Activated naive CD4-positive, alpha-beta T cell treated with anti-CD3 and anti-CD28 coated beads, Interleukin-2, amount 50 U/mL, for 24 hours (primary cell): ENCODE data around the gene ZCRB1.
A peak's percentile ranks its signal among the peaks of the same experiment; 100 is the strongest.
"Not testable (repeated sequence)": the region's sequence is repeated elsewhere in the genome, so short reads cannot be mapped to it uniquely, and the experiment has no call there.

Source experiments
- H3K27ac Mint-ChIP-seq: one replicate; pipeline ENCODE4 v1.8.0; 2021; ENCODE audit warnings: mild to moderate bottlenecking, mixed read lengths
- H3K27me3 Mint-ChIP-seq: one replicate; pipeline ENCODE4 v1.8.0; 2021; ENCODE audit warnings: mixed read lengths
- H3K36me3 Mint-ChIP-seq: one replicate; pipeline ENCODE4 v1.8.0; 2021; ENCODE audit warnings: mixed read lengths
- H3K4me1 Mint-ChIP-seq: one replicate; pipeline ENCODE4 v1.8.0; 2021; ENCODE audit warnings: mixed read lengths
- H3K4me3 Mint-ChIP-seq: one replicate; pipeline ENCODE4 v1.8.0; 2021; ENCODE audit warnings: mild to moderate bottlenecking, mixed read lengths
- H3K9me3 Mint-ChIP-seq: one replicate; pipeline ENCODE4 v1.8.0; 2021; ENCODE audit warnings: mixed read lengths

The ZCRB1 gene

GRCh38 chr12:42325653-42326474 is at the start of gene ZCRB1, which contains the start of gene PPHLN1:
ZCRB1 (minus strand) TSS chr12:42326094; CDS start chr12:42324102, 1,992 bp downstream.
PPHLN1 (plus strand) TSS chr12:42326167; CDS start chr12:42335903, 9,736 bp downstream.
- no peaks in the 10 kb centered on the region for H3K27me3 Mint-ChIP-seq
- peaks cover 52% of the 10 kb centered on the region for H3K4me1 Mint-ChIP-seq
- peak within 1 kb of the TSS; percentile 98 for H3K27ac Mint-ChIP-seq
- H3K9me3 Mint-ChIP-seq = no peaks in the 10 kb centered on the region
- peaks cover 7% of the 10 kb centered on the region for H3K36me3 Mint-ChIP-seq
- peak within 1 kb of the TSS; percentile 96 for H3K4me3 Mint-ChIP-seq

GRCh38 chr12:42373669-42374068 is 47.8 kb upstream of the ZCRB1 start:
- no peak overlapping the region for H3K27ac Mint-ChIP-seq
- peaks cover 28% of the 10 kb centered on the region for H3K4me1 Mint-ChIP-seq
- no peaks in the 10 kb centered on the region for H3K27me3 Mint-ChIP-seq
- no peak overlapping the region for H3K4me3 Mint-ChIP-seq
- H3K9me3 Mint-ChIP-seq = no peaks in the 10 kb centered on the region
- peaks cover 6% of the 10 kb centered on the region for H3K36me3 Mint-ChIP-seq

- Mint-ChIP-seq H3K4me1 (peaks cover 24% of the 10 kb centered on the region), H3K4me3 (no peak overlapping the region), H3K9me3 (no peaks in the 10 kb centered on the region), H3K36me3 (peaks cover 4% of the 10 kb centered on the region), H3K27me3 (no peaks in the 10 kb centered on the region), H3K27ac (no peak overlapping the region)
Measured at GRCh38 chr12:42372154-42372791, 46.4 kb upstream of the ZCRB1 start.

GRCh38 chr12:42370013-42370412 is 44.1 kb upstream of the ZCRB1 start:
- no peak overlapping the region for H3K4me3 Mint-ChIP-seq
- no peaks in the 10 kb centered on the region for H3K9me3 Mint-ChIP-seq
- no peak overlapping the region for H3K27ac Mint-ChIP-seq
- H3K27me3 Mint-ChIP-seq = no peaks in the 10 kb centered on the region
- peaks cover 35% of the 10 kb centered on the region for H3K4me1 Mint-ChIP-seq
- peaks cover 2% of the 10 kb centered on the region for H3K36me3 Mint-ChIP-seq

- Mint-ChIP-seq H3K4me1 (peaks cover 55% of the 10 kb centered on the region), H3K27me3 (no peaks in the 10 kb centered on the region), H3K9me3 (no peaks in the 10 kb centered on the region), H3K4me3 (no peak overlapping the region), H3K27ac (no peak overlapping the region), H3K36me3 (peaks cover 11% of the 10 kb centered on the region)
Measured at GRCh38 chr12:42365486-42365885, 39.6 kb upstream of the ZCRB1 start.

- no peaks in the 10 kb centered on the region for H3K9me3 Mint-ChIP-seq
- no peaks in the 10 kb centered on the region for H3K27me3 Mint-ChIP-seq
- H3K4me1 Mint-ChIP-seq = peaks cover 53% of the 10 kb centered on the region
- H3K27ac Mint-ChIP-seq = no peak overlapping the region
- peaks cover 13% of the 10 kb centered on the region for H3K36me3 Mint-ChIP-seq
- no peak overlapping the region for H3K4me3 Mint-ChIP-seq
Measured at GRCh38 chr12:42364692-42365091, 38.8 kb upstream of the ZCRB1 start.

- Mint-ChIP-seq H3K4me1 (peaks cover 56% of the 10 kb centered on the region), H3K4me3 (no peak overlapping the region), H3K9me3 (no peaks in the 10 kb centered on the region), H3K27ac (peak overlapping the region; percentile 26), H3K36me3 (peaks cover 19% of the 10 kb centered on the region), H3K27me3 (no peaks in the 10 kb centered on the region)
Measured at GRCh38 chr12:42362647-42363260, 36.9 kb upstream of the ZCRB1 start.

- Mint-ChIP-seq H3K27me3 (no peaks in the 10 kb centered on the region), H3K4me3 (no peak overlapping the region), H3K27ac (peak overlapping the region; percentile 82), H3K9me3 (no peaks in the 10 kb centered on the region), H3K36me3 (peaks cover 20% of the 10 kb centered on the region), H3K4me1 (peaks cover 57% of the 10 kb centered on the region)
Measured at GRCh38 chr12:42361909-42362646, 36.2 kb upstream of the ZCRB1 start.

- H3K27ac Mint-ChIP-seq = peak overlapping the region; percentile 82
- no peaks in the 10 kb centered on the region for H3K27me3 Mint-ChIP-seq
- peaks cover 53% of the 10 kb centered on the region for H3K4me1 Mint-ChIP-seq
- H3K4me3 Mint-ChIP-seq = peak overlapping the region; percentile 33
- H3K36me3 Mint-ChIP-seq = peaks cover 21% of the 10 kb centered on the region
- H3K9me3 Mint-ChIP-seq = no peaks in the 10 kb centered on the region
Measured at GRCh38 chr12:42360747-42361403, 35.0 kb upstream of the ZCRB1 start.

- peaks cover 22% of the 10 kb centered on the region for H3K4me1 Mint-ChIP-seq
- no peaks in the 10 kb centered on the region for H3K27me3 Mint-ChIP-seq
- no peaks in the 10 kb centered on the region for H3K9me3 Mint-ChIP-seq
- H3K27ac Mint-ChIP-seq = peak overlapping the region; percentile 62
- peaks cover 18% of the 10 kb centered on the region for H3K36me3 Mint-ChIP-seq
- H3K4me3 Mint-ChIP-seq = no peak overlapping the region
Measured at GRCh38 chr12:42356344-42356743, 30.4 kb upstream of the ZCRB1 start.

- H3K27me3 Mint-ChIP-seq, H3K9me3 Mint-ChIP-seq, H3K4me3 Mint-ChIP-seq, H3K36me3 Mint-ChIP-seq, H3K27ac Mint-ChIP-seq: not testable (repeated sequence)
- H3K4me1 Mint-ChIP-seq = peaks cover 21% of the 10 kb centered on the region
Measured at GRCh38 chr12:42350021-42350407, 24.1 kb upstream of the ZCRB1 start.

- H3K27me3 Mint-ChIP-seq, H3K4me3 Mint-ChIP-seq, H3K36me3 Mint-ChIP-seq, H3K9me3 Mint-ChIP-seq, H3K27ac Mint-ChIP-seq: not testable (repeated sequence)
- peaks cover 24% of the 10 kb centered on the region for H3K4me1 Mint-ChIP-seq
Measured at GRCh38 chr12:42349119-42350020, 23.5 kb upstream of the ZCRB1 start.

- no peak overlapping the region for H3K4me3 Mint-ChIP-seq
- H3K27ac Mint-ChIP-seq = no peak overlapping the region
- H3K36me3 Mint-ChIP-seq = peaks cover 9% of the 10 kb centered on the region
- H3K9me3 Mint-ChIP-seq = no peaks in the 10 kb centered on the region
- peaks cover 47% of the 10 kb centered on the region for H3K4me1 Mint-ChIP-seq
- no peaks in the 10 kb centered on the region for H3K27me3 Mint-ChIP-seq
Measured at GRCh38 chr12:42346403-42347002, 20.6 kb upstream of the ZCRB1 start.

- no peak overlapping the region for H3K4me3 Mint-ChIP-seq
- H3K27me3 Mint-ChIP-seq = no peaks in the 10 kb centered on the region
- H3K27ac Mint-ChIP-seq = peak overlapping the region; percentile 2
- H3K36me3 Mint-ChIP-seq = peaks cover 8% of the 10 kb centered on the region
- peaks cover 55% of the 10 kb centered on the region for H3K4me1 Mint-ChIP-seq
- no peaks in the 10 kb centered on the region for H3K9me3 Mint-ChIP-seq
Measured at GRCh38 chr12:42343721-42344120, 17.8 kb upstream of the ZCRB1 start.
